ENCODE results near the gene ZDHHC12.
"Not testable (repeated sequence)": the region's sequence is repeated elsewhere in the genome, so short reads cannot be mapped to it uniquely, and the experiment has no call there.

ZDHHC12 gene

DNA sequence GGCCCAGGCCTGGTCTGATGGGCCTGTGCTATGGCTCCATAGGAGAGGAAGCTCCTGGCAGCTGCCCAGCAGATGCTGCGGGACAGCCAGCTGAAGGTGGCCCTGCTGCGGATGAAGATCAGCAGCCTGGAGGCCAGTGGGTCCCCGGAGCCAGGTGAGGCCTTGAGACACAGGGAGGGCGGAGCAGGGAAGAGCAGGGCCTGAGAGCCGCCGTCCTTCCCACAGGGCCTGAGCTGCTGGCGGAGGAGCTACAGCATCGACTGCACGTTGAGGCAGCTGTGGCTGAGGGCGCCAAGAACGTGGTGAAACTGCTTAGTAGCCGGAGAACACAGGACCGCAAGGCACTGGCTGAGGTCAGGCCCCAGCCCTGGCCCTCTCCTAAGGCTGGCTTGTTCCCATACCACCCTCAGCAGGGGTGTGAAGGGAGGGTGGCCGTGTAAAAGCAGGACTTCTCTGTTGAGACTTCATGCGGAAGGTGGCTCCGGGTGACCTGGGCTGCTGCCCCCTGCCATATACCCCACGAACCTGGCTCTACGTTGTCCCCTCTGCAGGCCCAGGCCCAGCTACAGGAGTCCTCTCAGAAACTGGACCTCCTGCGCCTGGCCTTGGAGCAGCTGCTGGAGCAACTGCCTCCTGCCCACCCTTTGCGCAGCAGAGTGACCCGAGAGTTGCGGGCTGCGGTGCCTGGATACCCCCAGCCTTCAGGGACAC, 17.1 kb downstream of the ZDHHC12 start:
- DNase-seq, result no peak

DNA sequence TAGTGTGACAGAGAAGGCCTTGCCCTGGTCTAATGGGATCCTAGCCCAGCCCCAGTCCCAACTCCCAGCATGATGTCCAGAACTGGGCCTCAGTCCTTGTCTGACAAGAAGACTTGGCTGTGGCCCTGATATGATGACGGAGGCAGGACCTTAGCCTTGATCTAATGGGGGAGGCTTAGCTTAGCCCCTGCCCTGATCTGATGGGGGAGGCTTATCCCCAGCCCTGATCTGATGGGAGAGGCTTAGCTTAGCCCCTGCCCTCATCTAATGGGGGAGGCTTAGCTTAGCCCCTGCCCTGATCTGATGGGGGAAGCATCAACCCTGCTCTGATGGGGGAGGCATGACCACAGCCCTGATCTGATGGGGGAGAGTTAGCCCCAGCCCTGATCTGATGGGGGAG, 17.9 kb downstream of the ZDHHC12 start:
- DNase-seq, result no peak

DNA sequence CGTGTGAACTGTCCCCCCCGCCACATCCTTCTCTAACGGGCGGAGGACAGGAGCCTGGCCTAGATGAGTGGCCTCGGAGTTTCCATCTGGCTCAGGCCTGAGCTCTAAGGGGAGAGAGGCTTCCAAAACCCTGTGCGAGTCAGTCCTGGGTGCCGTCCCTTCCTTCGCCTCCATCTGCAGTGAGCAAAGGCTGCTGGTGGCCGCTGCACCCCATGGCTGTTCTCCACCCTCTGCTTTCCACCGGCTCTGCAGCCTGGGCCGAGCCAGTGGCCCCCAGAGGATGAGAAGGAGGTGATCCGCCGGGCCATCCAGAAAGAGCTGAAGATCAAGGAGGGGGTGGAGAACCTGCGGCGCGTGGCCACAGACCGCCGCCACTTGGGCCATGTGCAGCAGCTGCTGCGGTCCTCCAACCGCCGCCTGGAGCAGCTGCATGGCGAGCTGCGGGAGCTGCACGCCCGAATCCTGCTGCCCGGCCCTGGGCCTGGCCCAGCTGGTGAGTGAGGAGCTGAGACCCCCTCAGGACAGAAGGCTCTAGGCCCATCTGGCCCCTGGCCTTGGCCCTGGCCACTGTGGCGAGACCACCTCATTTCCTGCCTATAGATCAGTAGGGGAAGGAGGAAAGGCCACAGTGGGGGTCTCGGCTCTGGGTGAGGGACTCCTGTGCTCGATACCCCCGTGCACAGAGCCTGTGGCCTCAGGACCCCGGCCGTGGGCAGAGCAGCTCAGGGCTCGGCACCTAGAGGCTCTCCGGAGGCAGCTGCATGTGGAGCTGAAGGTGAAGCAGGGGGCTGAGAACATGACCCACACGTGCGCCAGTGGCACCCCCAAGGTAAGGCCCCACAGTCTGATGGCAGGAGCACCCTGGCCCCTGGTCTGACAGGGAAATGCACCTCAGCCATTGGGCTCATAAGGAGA, 18.6 kb downstream of the ZDHHC12 start:
- DNase-seq, result no peak

DNA sequence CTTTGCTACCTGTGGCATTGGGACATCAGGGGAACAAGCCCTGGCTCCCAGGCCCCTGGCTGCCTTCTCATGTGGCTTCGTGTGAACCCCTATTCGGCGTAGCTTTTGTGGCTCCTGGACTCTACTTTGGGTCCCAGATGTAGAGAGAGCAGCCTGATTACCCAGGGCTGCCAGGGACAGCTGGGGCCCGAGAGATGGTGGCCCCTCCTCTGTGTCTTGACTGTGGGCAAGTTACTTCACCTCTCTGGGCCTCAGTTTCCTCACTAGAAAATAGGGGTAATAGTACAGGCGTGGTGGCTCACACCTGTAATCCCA, 19.6 kb downstream of the ZDHHC12 start:
- DNase-seq, result no peak

DNA sequence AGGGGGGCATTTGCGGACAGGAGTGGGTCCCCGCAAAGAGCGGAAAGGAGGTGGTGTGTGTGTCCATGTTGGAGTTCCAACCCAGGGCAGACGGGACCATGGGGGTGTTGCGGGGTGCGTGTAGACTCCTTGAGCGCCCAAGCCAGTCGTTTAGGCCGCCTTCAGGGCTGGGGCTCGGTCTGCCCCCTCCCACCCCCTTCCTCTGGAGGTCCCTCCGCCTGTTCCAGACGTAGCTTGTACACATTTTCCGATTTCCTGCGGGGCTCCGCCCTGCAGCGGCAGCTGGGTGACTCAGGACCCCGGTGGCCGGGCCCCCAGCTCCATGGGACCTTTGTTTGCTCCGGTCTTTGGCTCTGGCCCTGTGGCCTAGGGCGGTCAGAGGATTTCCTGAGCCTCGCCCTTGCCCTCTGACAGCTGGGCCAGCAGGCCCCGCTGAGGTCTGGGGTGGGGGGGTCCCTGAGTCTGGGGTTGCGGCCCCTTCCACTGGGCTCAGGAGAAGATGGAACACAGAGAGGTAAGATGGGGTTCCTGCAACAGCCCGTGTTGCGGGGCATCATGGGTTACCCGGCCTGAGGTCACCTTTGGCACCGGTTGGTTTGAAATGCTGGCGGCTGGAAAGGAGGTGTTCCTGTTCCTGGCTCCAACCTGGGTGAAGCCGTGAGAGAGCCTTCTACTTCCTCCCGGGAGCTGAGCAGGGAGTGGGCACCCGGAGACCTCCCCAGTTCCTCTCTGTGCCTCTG, 20.1 kb downstream of the ZDHHC12 start:
- no peak for DNase-seq

DNA sequence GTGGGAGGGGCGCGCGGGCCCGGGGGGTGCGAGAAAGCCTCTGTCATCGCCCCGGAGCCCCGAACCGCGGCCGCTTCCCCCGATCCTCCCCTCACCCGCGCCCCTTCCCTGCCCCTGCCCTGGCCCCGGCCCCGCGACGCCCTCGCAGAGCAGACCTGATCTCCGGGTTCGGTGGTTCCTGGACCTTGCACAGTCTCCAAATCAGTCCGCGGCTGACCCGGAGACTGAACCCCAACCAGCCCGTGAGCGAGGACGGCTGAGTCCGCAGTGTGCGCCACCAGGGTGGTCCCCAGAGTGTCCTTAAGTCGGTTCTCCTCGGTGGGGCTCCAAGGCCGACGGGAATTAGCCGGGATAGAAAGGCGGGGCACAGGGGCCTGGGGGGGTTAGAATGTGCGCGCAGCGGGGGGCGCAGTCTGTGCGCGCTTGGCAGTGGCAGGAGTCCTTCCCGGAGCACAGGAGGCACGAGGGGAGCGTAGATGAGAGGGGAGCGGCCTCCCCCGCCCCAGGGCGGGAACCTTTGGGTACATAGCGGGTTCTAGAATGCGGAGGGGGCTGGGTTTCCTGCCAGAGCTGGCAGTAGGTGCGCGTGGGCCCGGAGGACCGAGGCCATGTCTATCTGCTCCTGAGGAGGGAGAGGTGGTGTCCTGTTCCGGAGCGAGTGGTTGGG, 20.8 kb downstream of the ZDHHC12 start:
- peak; percentile 70 for DNase-seq

DNA sequence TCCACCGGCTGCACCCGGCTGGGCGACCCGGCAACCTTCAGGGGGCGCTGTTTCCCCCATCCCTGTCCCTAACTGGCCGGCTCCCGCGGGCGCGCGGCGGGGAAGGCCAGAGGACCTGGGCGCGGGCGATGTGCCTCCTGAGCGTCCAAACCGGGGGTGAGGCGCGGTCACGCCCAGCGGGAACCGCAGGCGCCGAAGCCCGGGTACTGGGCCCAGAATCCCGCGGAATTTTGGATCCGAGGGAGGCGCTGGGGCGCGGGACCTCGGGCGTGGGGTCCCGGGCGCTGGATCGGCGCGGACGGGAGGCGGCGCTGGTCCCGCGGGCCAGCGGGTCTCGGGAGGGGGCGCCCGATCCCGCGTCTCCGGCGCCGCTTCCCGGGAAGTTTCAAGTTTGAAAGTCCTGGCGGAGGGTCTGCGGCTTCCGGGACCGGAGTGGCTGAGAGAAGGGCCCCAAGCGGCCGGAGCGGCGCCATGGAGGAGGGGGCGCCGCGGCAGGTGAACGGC, 21.4 kb downstream of the ZDHHC12 start, which contains the start of gene PKN3:
Gene PKN3, plus strand, starts transcription at position 59 of the 504 bp plus-strand sequence. Its CDS starts 413 bp downstream, at position 472.
- DNase-seq, result peak; percentile 99

DNA sequence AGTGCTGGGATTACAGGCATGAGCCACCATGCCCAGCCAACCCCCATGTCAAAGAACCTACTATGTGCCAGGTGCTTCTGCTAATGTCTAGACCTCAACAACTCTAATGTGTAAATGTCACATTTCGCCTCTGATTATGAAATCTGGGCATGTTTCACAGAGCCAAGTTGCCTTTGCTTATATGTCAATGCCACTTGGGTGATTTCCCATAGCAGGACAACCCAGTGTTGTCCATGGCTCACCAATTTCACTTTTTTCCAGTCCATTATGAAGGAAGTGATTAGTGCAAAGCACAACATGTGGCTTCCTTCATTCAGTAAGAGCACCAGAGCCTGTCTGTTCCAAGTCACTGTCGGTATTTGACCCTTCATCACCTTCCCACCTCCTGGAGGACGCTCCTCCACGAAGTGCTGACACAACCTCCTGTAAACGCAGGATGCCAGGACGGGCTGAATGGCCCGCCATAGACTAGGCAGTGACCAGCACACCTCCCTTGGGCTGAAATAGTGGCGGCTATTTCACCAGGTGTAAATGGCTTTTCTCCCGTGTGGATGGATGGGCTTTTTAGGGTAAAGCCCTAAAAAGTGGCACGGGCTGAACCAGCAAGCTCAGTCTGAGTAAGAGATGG, 22.6 kb downstream of the ZDHHC12 start:
- no peak for DNase-seq

DNA sequence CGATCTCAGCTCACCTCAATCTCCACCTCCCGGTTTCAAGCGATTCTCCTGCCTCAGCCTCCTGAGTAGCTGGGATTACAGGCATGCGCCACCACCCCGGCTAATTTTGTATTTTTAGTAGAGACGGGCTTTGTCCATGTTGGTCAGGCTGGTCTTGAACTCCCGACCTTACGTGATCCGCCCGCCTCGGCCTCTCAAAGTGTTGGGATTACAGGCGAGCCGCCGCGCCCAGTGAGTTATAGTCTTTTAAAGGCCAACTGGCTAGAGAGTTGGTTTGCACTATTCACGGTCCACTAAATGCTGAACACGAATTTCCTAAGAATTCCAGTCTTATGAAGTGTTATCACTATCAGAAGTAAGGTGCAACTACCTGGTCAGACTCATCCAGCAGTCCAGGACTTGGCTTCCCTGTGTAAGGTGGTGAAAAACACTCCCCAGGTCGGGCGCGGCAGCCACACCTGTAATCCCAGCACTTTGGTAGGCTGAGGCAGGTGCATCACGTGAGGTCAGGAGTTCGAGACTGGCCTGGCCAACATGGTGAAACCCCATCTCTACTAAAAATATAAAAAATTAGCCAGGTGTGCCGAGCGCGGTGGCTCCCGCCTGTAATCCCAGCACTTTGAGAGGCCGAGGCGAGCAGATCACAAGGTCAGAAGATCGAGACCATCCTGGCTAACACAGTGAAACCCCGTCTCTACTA, 24.7 kb downstream of the ZDHHC12 start:
- DNase-seq, result not testable (repeated sequence)

DNA sequence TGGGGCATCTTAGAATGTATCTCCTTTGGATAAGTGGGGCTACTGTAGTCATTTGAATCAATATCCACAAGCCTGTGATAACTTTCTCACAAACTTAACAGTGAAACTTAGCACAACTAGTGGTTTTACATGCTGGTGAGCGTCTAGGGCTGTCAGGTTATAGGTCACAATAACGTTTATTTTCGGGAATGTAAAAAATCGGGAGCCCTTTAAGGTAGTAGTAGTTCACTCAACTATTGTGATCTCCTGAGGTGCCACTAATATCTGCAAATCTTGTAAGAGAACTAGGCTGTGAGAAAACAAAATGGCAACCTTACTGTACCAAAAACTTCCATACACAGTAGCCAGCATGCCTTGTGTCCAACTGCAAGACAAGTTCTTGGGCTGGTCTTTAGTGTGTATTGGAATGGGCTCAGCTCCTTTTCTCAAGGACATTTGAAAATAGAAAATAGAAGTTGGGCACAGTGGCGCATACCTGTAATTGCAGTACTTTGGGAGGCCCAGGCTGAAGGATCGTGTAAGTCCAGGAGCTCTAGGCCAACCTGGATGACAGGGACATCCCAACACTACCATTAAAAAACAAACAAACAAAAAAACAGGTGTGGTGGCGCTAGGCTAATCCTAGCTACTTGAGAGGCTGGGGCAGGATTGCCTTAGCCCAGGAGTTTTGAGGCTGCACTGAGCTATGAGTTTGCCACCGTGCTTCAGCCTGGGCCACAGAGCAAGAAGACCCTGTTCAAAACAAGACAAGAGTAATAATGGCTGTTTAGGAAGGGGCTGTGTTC, 26.8 kb downstream of the ZDHHC12 start:
- DNase-seq, result no peak

DNA sequence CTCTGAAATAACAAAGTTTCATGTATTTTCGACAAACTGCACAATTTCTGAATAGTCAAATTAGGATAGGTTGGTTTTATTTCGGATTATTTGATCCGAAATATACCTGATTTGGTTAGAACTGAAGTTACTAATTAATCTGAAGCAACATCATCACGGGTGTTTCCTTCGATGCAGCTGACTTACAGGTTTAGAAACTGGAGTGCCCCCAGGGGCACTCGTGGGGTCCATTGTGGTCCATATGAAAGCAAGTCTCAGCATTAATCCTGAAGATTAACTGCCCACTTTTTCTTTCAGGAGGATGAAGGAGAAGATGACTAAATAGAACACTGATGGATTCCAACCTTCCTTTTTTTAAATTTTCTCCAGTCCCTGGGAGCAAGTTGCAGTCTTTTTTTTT, 29.6 kb downstream of the ZDHHC12 start:
- no peak for DNase-seq

DNA sequence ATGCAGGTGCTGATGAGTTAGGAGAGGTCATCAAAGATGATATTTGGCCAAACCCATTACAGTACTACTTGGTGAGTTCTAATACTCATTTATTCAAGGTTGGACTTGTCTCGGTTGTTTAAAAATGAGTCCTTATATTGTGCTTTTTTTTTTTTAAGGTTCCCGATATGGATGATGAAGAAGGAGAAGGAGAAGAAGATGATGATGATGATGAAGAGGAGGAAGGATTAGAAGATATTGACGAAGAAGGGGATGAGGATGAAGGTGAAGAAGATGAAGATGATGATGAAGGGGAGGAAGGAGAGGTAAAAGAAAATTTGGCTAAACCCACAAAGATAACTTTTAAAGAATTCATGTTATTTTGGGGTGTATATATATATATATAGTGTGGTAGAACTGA, 30.2 kb downstream of the ZDHHC12 start:
- DNase-seq, result not testable (repeated sequence)

DNA sequence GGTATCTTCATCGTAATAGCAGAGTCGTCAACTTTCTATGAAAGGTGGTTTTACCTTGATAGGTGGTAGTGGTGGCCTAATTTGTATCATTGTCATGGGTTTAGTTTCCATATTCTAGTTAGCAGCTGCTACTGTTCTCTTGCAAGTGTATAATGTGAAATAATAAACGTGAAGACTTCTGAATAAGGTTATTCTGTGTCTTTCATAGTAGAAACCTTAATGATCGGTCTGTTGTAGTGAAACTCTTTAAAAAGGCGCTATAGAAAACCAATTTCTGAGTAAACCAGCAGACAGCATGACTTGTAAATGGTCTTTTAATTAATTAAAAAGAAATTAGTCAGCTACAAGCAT, 33.3 kb downstream of the ZDHHC12 start:
- no peak for DNase-seq

DNA sequence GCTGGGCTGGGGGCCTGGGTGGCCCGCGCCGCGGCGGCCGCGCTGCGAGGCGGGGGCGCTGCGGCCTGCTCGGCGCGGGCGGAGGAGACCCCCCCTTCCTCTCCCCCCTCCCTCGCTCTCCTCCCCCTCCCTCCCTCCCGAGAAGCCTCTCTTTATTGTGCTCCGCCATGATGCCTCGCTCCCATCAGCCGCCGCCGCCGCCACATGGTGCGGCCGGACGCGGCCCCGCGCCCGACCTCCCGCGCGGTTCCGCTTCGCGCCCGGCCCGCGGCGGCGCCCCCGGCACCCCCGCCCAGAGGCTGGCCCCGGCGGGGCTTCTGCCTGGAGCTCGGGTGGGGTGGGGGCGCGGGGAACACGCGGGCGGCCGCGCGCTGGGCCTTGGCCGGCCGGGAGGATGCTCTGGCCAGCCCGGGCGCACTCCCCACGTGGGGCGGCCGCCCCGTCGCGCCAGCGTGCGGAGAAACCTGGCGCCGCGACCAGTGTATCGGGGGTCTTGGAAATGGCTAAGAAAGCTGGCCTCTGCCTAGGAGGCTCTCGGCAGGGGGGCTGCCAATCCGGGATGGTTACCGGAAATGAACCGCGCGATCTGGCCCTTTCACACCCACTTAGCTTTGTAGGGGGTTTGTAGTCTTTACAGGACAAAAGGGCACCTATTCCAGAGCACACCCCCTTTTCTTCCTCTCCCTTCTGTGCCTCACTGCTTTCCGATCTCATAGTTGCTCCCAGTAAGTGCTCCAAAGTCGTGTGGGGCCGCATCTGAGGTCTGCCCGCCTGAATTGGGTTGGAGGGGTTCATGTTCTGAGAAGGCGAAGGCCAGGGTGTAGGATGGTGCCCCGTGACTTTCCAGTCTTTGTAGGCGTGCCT, 33.9 kb downstream of the ZDHHC12 start:
- DNase-seq, result peak; percentile 69

DNA sequence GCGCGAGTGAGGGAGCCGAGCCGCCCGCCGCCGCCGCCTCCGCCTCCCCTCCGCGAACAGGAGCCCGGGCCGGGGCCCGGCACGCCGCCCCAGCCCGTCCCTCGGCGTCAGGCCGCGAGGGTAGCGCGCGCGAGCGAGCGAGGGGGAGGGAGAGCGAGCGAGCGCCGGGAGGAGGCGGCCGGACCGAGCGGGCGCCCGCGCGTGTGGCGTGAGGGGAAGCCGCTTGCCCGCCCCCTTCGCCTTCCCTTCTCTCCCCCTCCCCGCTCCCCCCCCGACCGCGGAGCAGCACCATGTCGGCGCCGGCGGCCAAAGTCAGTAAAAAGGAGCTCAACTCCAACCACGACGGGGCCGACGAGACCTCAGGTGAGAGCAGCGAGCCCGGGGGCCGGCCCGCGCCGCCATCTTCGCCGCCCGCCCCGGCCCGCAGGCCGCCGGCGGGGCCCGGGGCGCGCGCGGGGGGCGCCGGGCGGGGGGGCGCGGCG, 34.6 kb downstream of the ZDHHC12 start:
- peak; percentile 78 for DNase-seq

DNA sequence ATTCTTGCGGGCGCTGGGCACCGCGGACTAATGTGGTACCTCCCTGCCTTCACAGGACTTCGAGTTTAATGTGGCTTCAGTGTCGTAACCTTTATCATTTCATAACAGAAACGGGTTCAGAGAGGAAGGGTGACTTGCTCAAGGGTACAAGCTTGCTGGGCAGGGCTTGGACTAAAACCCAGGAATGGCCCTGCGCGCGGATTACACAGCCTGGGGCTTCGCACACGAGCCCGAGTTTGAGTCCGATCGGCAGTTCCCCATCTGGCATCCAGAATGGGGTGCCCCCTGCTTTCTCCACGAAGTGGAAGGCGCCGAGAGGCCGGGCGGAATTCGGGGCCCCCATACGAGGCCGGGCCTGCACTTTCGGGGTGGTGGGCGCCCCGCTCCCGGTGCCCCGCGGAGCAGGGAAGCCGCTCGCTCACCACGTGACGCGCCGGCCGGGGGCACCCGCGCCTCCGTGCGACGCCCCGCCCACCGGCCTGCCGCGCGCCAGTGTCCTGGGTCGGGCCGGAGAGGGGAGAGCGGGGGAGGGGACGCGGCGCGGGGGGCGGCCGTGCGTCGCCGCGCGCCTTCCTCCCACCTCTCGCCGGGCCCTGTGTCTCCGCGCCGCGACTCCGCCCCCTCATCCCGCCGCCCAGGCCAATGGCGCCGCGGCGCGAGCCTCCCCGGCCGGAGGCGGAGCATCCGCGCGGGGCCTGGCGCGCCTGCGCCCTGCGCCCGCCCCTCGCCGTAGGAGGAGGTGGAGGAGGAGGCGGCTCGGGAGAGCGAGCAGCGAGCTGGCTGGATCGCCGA, 35.2 kb downstream of the ZDHHC12 start, which contains the start of gene SET:
Gene SET, plus strand, starts transcription at position 722 of the 792 bp plus-strand sequence. CDS start 361 bp downstream, outside the sequence.
- DNase-seq, result peak; percentile 95

DNA sequence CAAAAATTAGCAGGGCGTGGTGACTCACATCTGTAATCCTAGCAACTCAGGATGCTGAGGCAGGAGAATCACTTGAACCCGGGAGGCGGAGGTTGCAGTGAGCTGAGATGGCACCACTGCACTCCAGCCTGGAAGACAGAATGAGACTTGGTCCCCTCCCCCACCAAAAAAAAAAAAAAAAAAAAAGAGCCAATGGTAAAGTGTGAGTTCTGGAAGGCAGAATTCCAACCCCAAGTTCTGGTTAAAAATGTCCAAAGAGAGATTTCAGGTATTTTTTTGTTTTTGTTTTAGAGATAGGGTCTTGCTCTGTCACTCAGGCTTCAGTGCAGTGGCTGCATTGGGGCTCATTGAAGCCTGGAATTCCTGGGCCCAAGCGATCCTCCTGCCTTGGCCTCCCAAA, 36.5 kb downstream of the ZDHHC12 start:
- DNase-seq, result no peak

DNA sequence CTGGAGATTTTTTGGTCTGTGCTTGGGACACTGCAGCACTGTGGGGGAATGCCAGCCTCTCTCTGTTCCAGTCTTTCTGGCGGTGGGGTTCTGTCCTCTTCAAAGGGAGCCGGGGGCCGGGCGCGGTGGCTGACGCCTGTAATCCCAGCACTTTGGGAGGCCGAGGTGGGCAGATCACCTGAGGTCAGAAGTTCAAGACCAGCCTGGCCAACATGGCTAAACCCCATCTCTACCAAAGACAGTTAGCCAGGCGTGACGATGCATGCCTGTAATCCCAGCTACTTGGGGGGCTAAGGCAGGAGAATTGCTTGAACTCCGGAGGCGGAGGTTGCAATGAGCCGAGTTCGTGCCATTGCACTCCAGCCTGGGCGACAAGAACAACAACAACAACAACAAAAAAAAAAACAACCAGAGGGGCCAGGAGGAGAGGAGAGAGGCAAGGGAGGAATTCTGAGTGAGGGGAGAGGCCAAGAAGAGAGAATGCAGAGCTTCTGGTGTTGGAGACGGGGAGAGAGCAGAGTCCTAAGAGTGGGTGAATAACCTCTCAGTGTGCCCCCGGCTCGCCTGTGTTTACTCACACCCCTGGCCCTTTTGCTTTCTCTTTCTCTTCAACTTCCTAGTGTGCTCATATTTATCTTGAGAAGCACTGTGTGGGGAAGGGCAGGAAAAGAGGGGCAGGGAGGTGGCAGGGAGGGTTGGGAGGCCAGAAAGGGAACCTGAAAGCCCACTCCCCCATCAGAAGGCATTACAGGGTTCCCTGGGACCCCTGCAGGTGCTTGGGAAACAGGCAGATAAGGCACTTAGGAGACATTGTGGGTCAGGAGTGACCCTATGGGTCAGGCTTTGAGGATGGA, 38.1 kb downstream of the ZDHHC12 start:
- no peak for DNase-seq

Measured in activated CD8-positive, alpha-beta memory T cell treated with anti-CD3 and anti-CD28 coated beads, Interleukin-2, amount 50 U/mL, for 48 hours (primary cell).